ENCODE results near the gene SLF2.
A peak's percentile ranks its signal among the peaks of the same experiment; 100 is the strongest.
"Not testable (repeated sequence)": the region's sequence is repeated elsewhere in the genome, so short reads cannot be mapped to it uniquely, and the experiment has no call there.

Gene SLF2

GRCh38 chr10:100878291-100878910 lies 34.4 kb upstream of the SLF2 start:
- peak; percentile 55 for DNase-seq

- DNase-seq: no peak
These were observed 32.9 kb upstream of the SLF2 start for GRCh38 chr10:100879741-100880360.

GRCh38 chr10:100881556-100882213 lies 31.1 kb upstream of the SLF2 start:
- no peak for DNase-seq

GRCh38 chr10:100882252-100882651 lies 30.5 kb upstream of the SLF2 start:
- no peak for DNase-seq

GRCh38 chr10:100882671-100883311 lies 30.0 kb upstream of the SLF2 start:
- DNase-seq: no peak

- DNase-seq: no peak
These were observed 29.4 kb upstream of the SLF2 start for GRCh38 chr10:100883312-100883821.

GRCh38 chr10:100885611-100886010 lies 27.2 kb upstream of the SLF2 start:
- not testable (repeated sequence) for DNase-seq

- no peak for DNase-seq
These were observed 26.7 kb upstream of the SLF2 start for GRCh38 chr10:100886091-100886490.

GRCh38 chr10:100886521-100886920 lies 26.2 kb upstream of the SLF2 start:
- DNase-seq: no peak

GRCh38 chr10:100886963-100887362 lies 25.8 kb upstream of the SLF2 start:
- no peak for DNase-seq

- DNase-seq: no peak
These were observed 24.9 kb upstream of the SLF2 start for GRCh38 chr10:100887761-100888296.

- DNase-seq: no peak
These were observed 23.8 kb upstream of the SLF2 start for GRCh38 chr10:100888957-100889356.

GRCh38 chr10:100889546-100889945 lies 23.2 kb upstream of the SLF2 start:
- DNase-seq: no peak

- DNase-seq: no peak
These were observed 22.6 kb upstream of the SLF2 start for GRCh38 chr10:100890141-100890672.

- DNase-seq: no peak
These were observed 22.0 kb upstream of the SLF2 start for GRCh38 chr10:100890673-100891317.

- no peak for DNase-seq
These were observed 18.7 kb upstream of the SLF2 start for GRCh38 chr10:100894033-100894432.

GRCh38 chr10:100894589-100895294 lies 18.0 kb upstream of the SLF2 start:
- DNase-seq: no peak

- no peak for DNase-seq
These were observed 17.4 kb upstream of the SLF2 start for GRCh38 chr10:100895346-100895745.

- no peak for DNase-seq
These were observed 16.9 kb upstream of the SLF2 start for GRCh38 chr10:100895896-100896295.

- DNase-seq: no peak
These were observed 15.8 kb upstream of the SLF2 start for GRCh38 chr10:100896876-100897461.

- DNase-seq: no peak
These were observed 14.8 kb upstream of the SLF2 start for GRCh38 chr10:100897976-100898375.

- DNase-seq: no peak
These were observed 13.6 kb upstream of the SLF2 start for GRCh38 chr10:100899171-100899570.
